Left ventricle myocardium inferior (tissue), 1 donor: ENCODE measurements around the gene FBXW10B. TPM values are rescaled to one million over a fixed set of nuclear protein-coding genes. Genes with fewer than 3 reads are reported as not detected.
"Not testable (repeated sequence)": the region's sequence is repeated elsewhere in the genome, so short reads cannot be mapped to it uniquely, and the experiment has no call there.

Experiments
- DNase-seq: peaks from one replicate; pipeline ENCODE4 v3.0.0-alpha.2; 2020
- H3K27ac ChIP-seq: fragments of 200-600 bp; replicated peaks from 2 replicates; pipeline ENCODE4 v1.8.0; 2021
- H3K27me3 ChIP-seq: fragments of 200-600 bp; 2 replicates; pipeline ENCODE4 v1.8.0; 2021; ENCODE audit warnings: low read depth
- H3K36me3 ChIP-seq: fragments of 200-600 bp; 2 replicates; pipeline ENCODE4 v1.8.0; 2021
- H3K4me1 ChIP-seq: fragments of 200-600 bp; 2 replicates; pipeline ENCODE4 v1.8.0; 2021
- H3K4me3 ChIP-seq: fragments of 200-600 bp; 2 replicates; pipeline ENCODE4 v1.8.0; 2021; ENCODE audit warnings: mild to moderate bottlenecking, moderate library complexity
- H3K9me3 ChIP-seq: fragments of 200-600 bp; replicated peaks from 2 replicates; pipeline ENCODE4 v1.8.0; 2021
- CTCF ChIP-seq: fragments of 200-600 bp; IDR thresholded peaks from 2 replicates; pipeline ENCODE4 v1.8.0; 2021; ENCODE audit warnings: antibody characterized with exemption, mild to moderate bottlenecking, borderline replicate concordance
- intact Hi-C: fragments of 100-400 bp; cut with micrococcal nuclease; formaldehyde crosslinking; loops from one replicate; pipeline ENCODE4 v1.11.0; 2022
- long read RNA-seq: library from polyadenylated mRNA; unstranded; transcript quantifications from one replicate; pipeline ENCODE4 v2.0.0, GENCODE V29; 2021
- total RNA-seq: library from RNA; stranded (reverse); fragmentation: NEBNext Ultra II Directional; extraction: Animal tissue kit (Norgen Biotek cat#: 25700); gene quantifications from one replicate; pipeline ENCODE4 v1.2.1, GENCODE V29; 2021
- donor health status: DM: no; HTN: yes; CAD: no; lungs with severe emphysema.

The FBXW10B gene
- total RNA-seq = 1.0 TPM
- long read RNA-seq = 0 reads

GRCh38 chr17:15619331-15620058 lies at the start of gene FBXW10B:
Gene FBXW10B, minus strand, starts transcription at chr17:15619704. Its CDS starts 192 bp downstream, at chr17:15619512.
- H3K9me3 ChIP-seq, H3K27me3 ChIP-seq, DNase-seq, intact Hi-C loops, H3K4me1 ChIP-seq, H3K36me3 ChIP-seq: not testable (repeated sequence)
- Histone ChIP-seq H3K4me3 (peak within 1 kb of the TSS; percentile 39), H3K27ac (peak within 1 kb of the TSS; percentile 17)

- Histone ChIP-seq H3K27ac (no peak overlapping the region), H3K4me1 (peaks cover 29% of the 10 kb centered on the region), H3K4me3 (no peak overlapping the region), H3K27me3 (no peaks in the 10 kb centered on the region), H3K9me3 (no peaks in the 10 kb centered on the region), H3K36me3 (no peaks in the 10 kb centered on the region)
- no peak for TF ChIP-seq CTCF
- intact Hi-C loops = no loop called here
- no peak for DNase-seq
Observed at GRCh38 chr17:15663691-15664090, 44.2 kb upstream of the FBXW10B start.

- intact Hi-C loops = no loop called here
- Histone ChIP-seq H3K4me1 (peaks cover 29% of the 10 kb centered on the region), H3K27me3 (no peaks in the 10 kb centered on the region), H3K27ac (no peak overlapping the region), H3K36me3 (no peaks in the 10 kb centered on the region), H3K9me3 (no peaks in the 10 kb centered on the region), H3K4me3 (no peak overlapping the region)
- no peak for DNase-seq
- no peak for TF ChIP-seq CTCF
Observed at GRCh38 chr17:15663176-15663575, 43.7 kb upstream of the FBXW10B start.

- H3K27ac ChIP-seq = no peak overlapping the region
- intact Hi-C loops = no loop called here
- DNase-seq = no peak
Observed at GRCh38 chr17:15662681-15663080, 43.2 kb upstream of the FBXW10B start.

GRCh38 chr17:15660077-15660476 lies 40.6 kb upstream of the FBXW10B start:
- intact Hi-C loops = no loop called here
- Histone ChIP-seq H3K9me3 (no peaks in the 10 kb centered on the region), H3K4me1 (peaks cover 29% of the 10 kb centered on the region), H3K36me3 (no peaks in the 10 kb centered on the region), H3K27ac (peak overlapping the region; percentile 88), H3K27me3 (no peaks in the 10 kb centered on the region), H3K4me3 (peak overlapping the region; percentile 30)
- no peak for TF ChIP-seq CTCF
- no peak for DNase-seq

More at GRCh38 chr17:15662681-15663080, 43.2 kb upstream of the FBXW10B start:
- Histone ChIP-seq H3K27me3 (no peaks in the 10 kb centered on the region), H3K4me3 (no peak overlapping the region), H3K4me1 (peaks cover 29% of the 10 kb centered on the region), H3K36me3 (no peaks in the 10 kb centered on the region), H3K9me3 (no peaks in the 10 kb centered on the region)
- TF ChIP-seq CTCF = no peak

GRCh38 chr17:15659663-15660062 lies 40.2 kb upstream of the FBXW10B start:
- peak overlapping the region; percentile 30 for H3K4me3 ChIP-seq
- H3K9me3 ChIP-seq = no peaks in the 10 kb centered on the region
- DNase-seq = no peak
- no peaks in the 10 kb centered on the region for H3K36me3 ChIP-seq
- no peaks in the 10 kb centered on the region for H3K27me3 ChIP-seq
- intact Hi-C loops = no loop called here
- TF ChIP-seq CTCF = no peak
- peaks cover 29% of the 10 kb centered on the region for H3K4me1 ChIP-seq
- peak overlapping the region; percentile 88 for H3K27ac ChIP-seq
